T1000 (cell line): Measurements from ENCODE around the gene TSEN34.
"Not testable (repeated sequence)": the region's sequence is repeated elsewhere in the genome, so short reads cannot be mapped to it uniquely, and the experiment has no call there.

Experiments
- DNase-seq: peaks from one replicate; lab custom pipeline; 2025; ENCODE audit warnings: mixed read lengths; lab: John Stamatoyannopoulos, UW

The TSEN34 gene

DNA sequence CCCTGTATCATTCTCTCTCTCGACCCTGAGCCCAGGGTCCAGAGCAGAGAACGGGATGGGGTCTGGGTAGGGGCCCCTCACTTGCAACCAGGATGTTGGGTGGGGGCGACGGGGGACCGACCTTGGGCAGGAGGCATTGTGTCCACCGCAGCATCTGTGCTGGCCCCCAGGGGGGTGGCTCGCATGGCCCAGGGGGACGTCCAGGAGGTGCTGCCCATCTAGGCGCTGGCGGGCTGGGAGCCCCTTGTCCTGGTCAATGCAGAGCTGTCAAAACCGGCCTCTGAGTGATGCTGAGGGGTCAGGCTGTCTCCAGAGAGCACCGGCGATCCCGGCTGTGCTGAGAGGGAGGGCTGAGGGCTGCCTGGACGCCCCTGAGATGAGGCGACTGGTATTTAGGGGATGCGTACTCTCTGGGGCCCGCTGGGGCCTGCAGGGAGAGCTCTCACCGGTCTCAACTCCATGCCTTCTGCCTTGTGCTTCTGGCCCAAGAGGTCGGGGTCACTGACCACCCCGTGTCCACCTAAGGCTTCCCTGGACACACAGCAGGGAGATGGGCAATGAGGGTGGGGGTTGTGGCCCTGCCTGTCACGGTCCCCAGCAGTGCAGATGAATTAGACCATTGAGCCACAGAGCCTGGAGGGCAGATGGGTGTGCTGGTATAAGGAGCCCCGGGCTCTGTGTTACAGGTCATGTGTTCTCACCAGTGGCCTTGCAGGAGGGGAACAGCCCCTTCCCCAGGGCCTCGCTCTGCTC, 18.1 kb downstream of the TSEN34 start:
- DNase-seq, result no peak

- DNase-seq, result peak; percentile 88
Measured at GRCh38 chr19:54209811-54210494, 18.8 kb downstream of the TSEN34 start.

DNA sequence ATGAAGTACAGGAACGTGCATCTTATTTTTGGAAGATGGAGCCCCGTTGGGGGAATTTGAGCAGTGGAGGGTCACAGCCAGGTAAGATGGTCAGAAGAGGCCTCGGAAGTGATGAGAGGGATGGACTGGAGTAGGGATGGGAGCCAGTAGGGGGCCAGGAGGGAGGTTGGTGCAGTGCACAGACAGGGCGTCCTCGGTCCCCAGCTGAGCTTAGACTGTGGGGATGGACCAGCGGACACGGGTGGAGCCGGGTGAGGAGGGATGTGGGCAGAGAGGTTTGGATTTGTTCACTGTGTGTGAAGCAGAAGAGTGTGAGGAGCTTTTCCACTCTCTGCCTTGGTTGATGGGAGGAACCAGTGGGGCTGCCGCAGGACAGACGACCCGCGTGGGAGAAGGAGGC, 20.1 kb downstream of the TSEN34 start:
- DNase-seq, result no peak

GRCh38 chr19:54214217-54214616, 23.1 kb downstream of the TSEN34 start:
- DNase-seq, result not testable (repeated sequence)

GRCh38 chr19:54214734-54215133, 23.6 kb downstream of the TSEN34 start:
- DNase-seq, result not testable (repeated sequence)

GRCh38 chr19:54216869-54217268, 25.8 kb downstream of the TSEN34 start:
- no peak for DNase-seq

- not testable (repeated sequence) for DNase-seq
Measured at GRCh38 chr19:54217517-54218247, 26.6 kb downstream of the TSEN34 start.

DNA sequence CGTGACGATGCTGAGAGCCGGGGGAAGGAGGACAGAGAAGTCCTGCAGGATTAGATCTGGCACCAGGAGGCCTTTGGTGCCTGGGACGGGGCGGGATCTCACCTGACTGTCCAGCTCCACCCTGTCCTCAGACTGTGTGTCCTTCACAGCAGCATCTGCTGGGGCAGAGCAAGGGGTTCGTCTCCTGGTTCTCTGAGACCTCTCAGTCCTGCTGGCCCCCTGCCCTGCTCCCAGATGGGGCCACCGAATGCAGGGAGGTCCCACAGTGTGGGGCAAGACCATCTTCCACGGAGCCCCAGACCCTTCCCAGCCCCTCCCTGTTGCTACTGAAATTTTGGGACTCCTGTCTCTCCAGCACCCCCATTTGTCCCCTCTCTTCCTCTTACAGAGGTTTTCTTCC, 27.2 kb downstream of the TSEN34 start:
- no peak for DNase-seq

- no peak for DNase-seq
Measured at GRCh38 chr19:54218960-54219661, 28.0 kb downstream of the TSEN34 start.

GRCh38 chr19:54219702-54220101, 28.6 kb downstream of the TSEN34 start:
- DNase-seq, result not testable (repeated sequence)

DNA sequence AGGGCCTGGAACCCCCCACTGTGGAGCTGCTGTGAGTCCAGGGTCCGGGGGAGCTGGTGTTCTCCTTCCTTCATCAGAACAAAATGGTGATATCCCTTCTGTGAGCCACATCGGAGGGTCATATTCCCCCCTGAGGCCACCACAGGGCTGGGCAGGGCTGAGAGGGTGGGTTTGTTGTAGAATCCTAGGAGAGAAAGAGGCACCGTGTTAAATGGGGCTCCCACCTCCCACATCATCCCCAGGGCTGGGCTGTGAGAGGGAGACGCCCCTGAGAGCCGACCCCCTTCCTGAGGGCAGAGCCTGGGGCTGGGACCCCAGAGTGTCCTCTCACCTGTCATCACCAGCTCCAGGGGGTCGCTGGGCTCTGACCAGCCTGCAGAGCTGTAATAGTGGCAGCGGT, 30.8 kb downstream of the TSEN34 start:
- not testable (repeated sequence) for DNase-seq

DNA sequence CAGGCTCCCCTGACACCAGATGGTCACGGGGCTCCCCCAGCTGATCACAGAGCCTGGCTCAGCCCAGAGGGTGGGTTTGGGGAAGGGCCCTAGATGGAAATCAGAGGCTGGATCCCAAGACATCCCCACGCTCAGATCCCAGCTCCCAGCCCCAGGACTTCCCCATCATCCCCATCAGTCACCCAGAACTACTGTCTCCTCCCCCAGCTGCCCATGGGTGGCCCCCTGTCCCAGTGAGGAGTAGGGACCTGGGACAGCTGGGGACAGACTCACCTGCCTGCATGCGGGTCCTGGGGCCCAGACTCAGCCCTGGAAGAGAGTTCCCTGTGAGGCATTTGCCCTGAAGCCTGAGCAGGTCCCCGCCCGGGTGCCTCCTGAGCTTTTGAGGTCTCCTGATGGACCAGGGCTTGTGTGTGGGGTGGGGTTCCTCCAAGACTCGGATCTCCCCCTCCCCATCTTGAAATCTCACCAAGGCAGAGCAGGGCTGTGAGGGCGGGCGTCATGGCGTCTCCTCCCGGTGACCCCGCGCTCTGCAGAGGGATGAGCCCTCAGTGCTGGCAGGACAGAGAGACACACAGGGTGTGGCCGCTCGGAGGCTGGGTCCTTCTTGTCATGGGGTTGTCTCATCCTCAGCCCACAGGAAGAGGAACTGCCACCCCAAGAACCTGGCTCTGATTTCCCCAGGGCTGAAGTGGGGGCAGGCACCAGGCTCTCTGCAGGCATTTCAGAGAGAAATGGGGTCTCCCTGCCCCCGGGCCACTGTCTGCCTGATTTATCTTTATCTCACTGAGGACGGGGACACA, 31.6 kb downstream of the TSEN34 start, which contains the start of gene LILRB3:
TSS of gene LILRB3 (minus strand) at position 534 of the 803 bp plus-strand sequence. CDS start at position 503, 31 bp downstream.
- not testable (repeated sequence) for DNase-seq

GRCh38 chr19:54223277-54223936, 32.3 kb downstream of the TSEN34 start:
- DNase-seq, result not testable (repeated sequence)

GRCh38 chr19:54223937-54224281, 32.8 kb downstream of the TSEN34 start:
- DNase-seq, result not testable (repeated sequence)

- DNase-seq, result not testable (repeated sequence)
Measured at GRCh38 chr19:54224619-54225018, 33.5 kb downstream of the TSEN34 start.

DNA sequence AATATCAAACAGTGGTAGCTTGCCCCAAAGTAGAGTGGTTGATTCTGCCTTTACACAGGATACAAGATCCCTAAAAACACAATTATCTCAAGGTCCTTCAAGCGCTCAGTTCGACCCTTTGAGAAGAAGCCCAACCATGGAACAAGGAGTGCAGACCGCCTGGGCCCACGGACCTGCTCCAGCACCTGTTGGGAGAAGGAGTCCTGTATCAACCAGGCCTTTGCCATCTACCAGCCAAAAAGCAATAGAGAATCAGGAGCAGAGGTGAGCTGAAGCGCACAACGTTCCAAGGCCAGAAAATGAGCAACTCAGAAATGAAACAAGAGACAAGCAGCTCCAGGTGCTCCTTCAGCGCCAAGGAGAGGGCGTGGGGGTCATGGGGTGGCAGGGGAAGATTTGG, 38.0 kb downstream of the TSEN34 start:
- DNase-seq, result no peak

DNA sequence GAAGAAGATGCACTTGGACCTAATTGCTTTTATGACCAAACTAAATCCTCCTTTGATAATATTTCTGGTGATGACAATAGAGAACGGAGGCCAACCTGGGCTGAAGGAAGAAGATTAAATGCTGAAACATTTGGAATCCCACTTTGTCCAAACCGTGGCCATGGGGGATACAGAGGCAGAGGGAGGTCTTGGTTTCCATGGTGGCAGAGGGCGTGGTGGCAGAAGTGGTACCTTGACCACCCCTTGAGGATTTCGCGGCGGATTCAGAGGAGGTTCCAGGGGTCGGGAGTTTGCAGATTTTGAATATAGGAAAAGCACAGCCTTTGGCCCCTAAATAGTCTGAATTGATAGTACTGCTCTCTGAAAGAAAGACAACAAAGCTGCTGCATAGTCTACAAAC, 38.9 kb downstream of the TSEN34 start:
- DNase-seq, result no peak

DNA sequence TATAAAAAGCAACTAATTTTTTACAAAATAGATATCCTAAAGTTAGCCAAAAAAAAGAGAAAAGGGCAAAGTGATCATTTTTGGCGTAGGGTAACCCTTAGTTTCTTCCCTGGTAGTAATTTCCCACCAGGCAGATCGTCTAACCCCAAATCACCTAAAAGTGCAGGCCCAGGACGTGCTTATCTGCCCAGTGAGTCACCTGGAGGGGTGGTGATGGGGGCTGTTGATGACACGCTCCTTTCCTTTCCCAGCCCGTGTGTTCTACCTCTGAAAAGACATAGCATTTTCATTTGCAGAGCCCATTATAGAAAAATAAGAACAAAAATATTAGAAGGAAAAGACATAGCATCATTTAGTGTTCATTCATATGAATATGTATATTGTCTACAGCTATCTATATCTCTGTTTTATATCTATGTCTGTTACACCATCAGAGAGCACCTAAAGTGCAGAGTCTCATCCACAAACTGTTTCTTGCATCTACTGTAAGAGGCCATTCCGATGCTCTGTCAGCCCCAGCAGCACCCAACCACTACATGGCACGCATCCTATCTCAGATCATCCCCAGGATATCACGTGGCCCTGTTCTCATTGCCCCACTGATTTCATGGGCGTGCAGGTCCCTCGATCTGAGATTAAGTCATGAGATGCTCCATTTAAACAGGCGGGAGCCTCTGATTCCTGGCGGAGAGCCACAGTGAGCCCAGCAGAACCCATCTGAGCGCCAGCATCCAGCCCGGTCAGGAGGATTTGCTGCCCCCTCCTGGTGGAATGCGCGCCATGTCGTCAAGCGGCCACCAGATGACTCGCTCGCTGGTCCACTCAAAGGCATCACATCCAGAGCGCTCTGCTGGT, 40.2 kb downstream of the TSEN34 start:
- peak; percentile 38 for DNase-seq

- no peak for DNase-seq
Measured at GRCh38 chr19:54233941-54234340, 42.8 kb downstream of the TSEN34 start.
